Activated T-cell treated with anti-CD3 and anti-CD28 coated beads, Interleukin-2, amount 50 U/mL, for 24 hours (primary cell): ENCODE data around the gene SCUBE2.

Source experiments
- DNase-seq: peaks from one replicate; pipeline ENCODE4 v3.0.0-alpha.2; 2020
- H3K27ac Mint-ChIP-seq: 2 replicates; pipeline ENCODE4 v1.8.0; 2020; ENCODE audit warnings: mild to moderate bottlenecking, mixed read lengths
- H3K27me3 Mint-ChIP-seq: 2 replicates; pipeline ENCODE4 v1.8.0; 2020; ENCODE audit warnings: mixed read lengths
- H3K36me3 Mint-ChIP-seq: 2 replicates; pipeline ENCODE4 v1.8.0; 2020; ENCODE audit warnings: low read depth, mixed read lengths
- H3K4me1 Mint-ChIP-seq: 2 replicates; pipeline ENCODE4 v1.8.0; 2020; ENCODE audit warnings: low read depth, mixed read lengths
- H3K4me3 Mint-ChIP-seq: 2 replicates; pipeline ENCODE4 v1.8.0; 2020; ENCODE audit warnings: mild to moderate bottlenecking, moderate library complexity, mixed read lengths
- H3K9me3 Mint-ChIP-seq: 2 replicates; pipeline ENCODE4 v1.8.0; 2020; ENCODE audit warnings: mixed read lengths

SCUBE2 gene

GRCh38 chr11:9073466-9074225 lies 17.8 kb downstream of the SCUBE2 start:
- no peak for DNase-seq
- H3K4me1 Mint-ChIP-seq, result no peaks in the 10 kb centered on the region
- no peak overlapping the region for H3K27ac Mint-ChIP-seq
- H3K9me3 Mint-ChIP-seq, result no peaks in the 10 kb centered on the region
- H3K4me3 Mint-ChIP-seq, result no peak overlapping the region
- H3K36me3 Mint-ChIP-seq, result no peaks in the 10 kb centered on the region
- H3K27me3 Mint-ChIP-seq, result peaks cover 48% of the 10 kb centered on the region

GRCh38 chr11:9072626-9073176 lies 18.7 kb downstream of the SCUBE2 start:
- Mint-ChIP-seq H3K27me3 (peaks cover 41% of the 10 kb centered on the region), H3K4me1 (no peaks in the 10 kb centered on the region), H3K9me3 (no peaks in the 10 kb centered on the region), H3K36me3 (no peaks in the 10 kb centered on the region), H3K27ac (no peak overlapping the region), H3K4me3 (no peak overlapping the region)
- no peak for DNase-seq

- H3K36me3 Mint-ChIP-seq, result no peaks in the 10 kb centered on the region
- H3K27ac Mint-ChIP-seq, result no peak overlapping the region
- no peaks in the 10 kb centered on the region for H3K9me3 Mint-ChIP-seq
- H3K27me3 Mint-ChIP-seq, result peaks cover 40% of the 10 kb centered on the region
- H3K4me3 Mint-ChIP-seq, result no peak overlapping the region
- no peak for DNase-seq
- no peaks in the 10 kb centered on the region for H3K4me1 Mint-ChIP-seq
Observed at GRCh38 chr11:9071692-9072091, 19.7 kb downstream of the SCUBE2 start.

- Mint-ChIP-seq H3K27ac (no peak overlapping the region), H3K36me3 (no peaks in the 10 kb centered on the region), H3K4me1 (no peaks in the 10 kb centered on the region), H3K9me3 (no peaks in the 10 kb centered on the region), H3K4me3 (no peak overlapping the region), H3K27me3 (peaks cover 40% of the 10 kb centered on the region)
- DNase-seq, result no peak
Observed at GRCh38 chr11:9070749-9071491, 20.5 kb downstream of the SCUBE2 start.

GRCh38 chr11:9069862-9070470 lies 21.4 kb downstream of the SCUBE2 start:
- Mint-ChIP-seq H3K9me3 (no peaks in the 10 kb centered on the region), H3K4me1 (no peaks in the 10 kb centered on the region), H3K36me3 (no peaks in the 10 kb centered on the region), H3K27me3 (peaks cover 41% of the 10 kb centered on the region), H3K4me3 (no peak overlapping the region), H3K27ac (no peak overlapping the region)
- DNase-seq, result no peak

- Mint-ChIP-seq H3K36me3 (no peaks in the 10 kb centered on the region), H3K4me1 (no peaks in the 10 kb centered on the region), H3K27ac (no peak overlapping the region), H3K27me3 (peaks cover 40% of the 10 kb centered on the region), H3K4me3 (no peak overlapping the region), H3K9me3 (no peaks in the 10 kb centered on the region)
- DNase-seq, result no peak
Observed at GRCh38 chr11:9069256-9069655, 22.1 kb downstream of the SCUBE2 start.

GRCh38 chr11:9066433-9066925 lies 24.9 kb downstream of the SCUBE2 start:
- H3K4me1 Mint-ChIP-seq, result no peaks in the 10 kb centered on the region
- H3K27me3 Mint-ChIP-seq, result peaks cover 41% of the 10 kb centered on the region
- H3K4me3 Mint-ChIP-seq, result no peak overlapping the region
- no peak overlapping the region for H3K27ac Mint-ChIP-seq
- H3K36me3 Mint-ChIP-seq, result no peaks in the 10 kb centered on the region
- no peak for DNase-seq
- no peaks in the 10 kb centered on the region for H3K9me3 Mint-ChIP-seq

GRCh38 chr11:9065607-9066432 lies 25.6 kb downstream of the SCUBE2 start:
- Mint-ChIP-seq H3K9me3 (no peaks in the 10 kb centered on the region), H3K27me3 (peaks cover 38% of the 10 kb centered on the region), H3K4me3 (no peak overlapping the region), H3K4me1 (peaks cover 5% of the 10 kb centered on the region), H3K27ac (no peak overlapping the region), H3K36me3 (no peaks in the 10 kb centered on the region)
- DNase-seq, result no peak

GRCh38 chr11:9061807-9062206 lies 29.6 kb downstream of the SCUBE2 start:
- Mint-ChIP-seq H3K4me3 (no peak overlapping the region), H3K27me3 (peaks cover 44% of the 10 kb centered on the region), H3K9me3 (no peaks in the 10 kb centered on the region), H3K36me3 (no peaks in the 10 kb centered on the region), H3K27ac (no peak overlapping the region), H3K4me1 (peaks cover 14% of the 10 kb centered on the region)
- DNase-seq, result no peak

- Mint-ChIP-seq H3K27me3 (peaks cover 46% of the 10 kb centered on the region), H3K36me3 (no peaks in the 10 kb centered on the region), H3K4me1 (peaks cover 14% of the 10 kb centered on the region), H3K9me3 (no peaks in the 10 kb centered on the region), H3K27ac (peak overlapping the region; percentile 7), H3K4me3 (no peak overlapping the region)
- peak; percentile 52 for DNase-seq
Observed at GRCh38 chr11:9060700-9061111, 30.7 kb downstream of the SCUBE2 start.

- H3K4me3 Mint-ChIP-seq, result no peak overlapping the region
- DNase-seq, result no peak
- no peaks in the 10 kb centered on the region for H3K9me3 Mint-ChIP-seq
- H3K4me1 Mint-ChIP-seq, result peaks cover 14% of the 10 kb centered on the region
- H3K27ac Mint-ChIP-seq, result no peak overlapping the region
- no peaks in the 10 kb centered on the region for H3K36me3 Mint-ChIP-seq
- H3K27me3 Mint-ChIP-seq, result peaks cover 39% of the 10 kb centered on the region
Observed at GRCh38 chr11:9059406-9059805, 32.0 kb downstream of the SCUBE2 start.

- Mint-ChIP-seq H3K27ac (no peak overlapping the region), H3K27me3 (peaks cover 28% of the 10 kb centered on the region), H3K9me3 (no peaks in the 10 kb centered on the region), H3K36me3 (no peaks in the 10 kb centered on the region), H3K4me3 (no peak overlapping the region), H3K4me1 (peaks cover 14% of the 10 kb centered on the region)
- no peak for DNase-seq
Observed at GRCh38 chr11:9057888-9058287, 33.5 kb downstream of the SCUBE2 start.

- no peak for DNase-seq
- no peaks in the 10 kb centered on the region for H3K36me3 Mint-ChIP-seq
- no peak overlapping the region for H3K4me3 Mint-ChIP-seq
- peaks cover 20% of the 10 kb centered on the region for H3K27me3 Mint-ChIP-seq
- H3K9me3 Mint-ChIP-seq, result no peaks in the 10 kb centered on the region
- H3K27ac Mint-ChIP-seq, result no peak overlapping the region
- H3K4me1 Mint-ChIP-seq, result peaks cover 14% of the 10 kb centered on the region
Observed at GRCh38 chr11:9057007-9057406, 34.4 kb downstream of the SCUBE2 start.

- no peaks in the 10 kb centered on the region for H3K9me3 Mint-ChIP-seq
- no peak for DNase-seq
- H3K27me3 Mint-ChIP-seq, result peaks cover 16% of the 10 kb centered on the region
- no peak overlapping the region for H3K27ac Mint-ChIP-seq
- no peaks in the 10 kb centered on the region for H3K36me3 Mint-ChIP-seq
- H3K4me1 Mint-ChIP-seq, result peaks cover 14% of the 10 kb centered on the region
- no peak overlapping the region for H3K4me3 Mint-ChIP-seq
Observed at GRCh38 chr11:9056467-9056866, 34.9 kb downstream of the SCUBE2 start.
